GM23248 (cell line): ENCODE data around the gene ZSCAN18. TPM values are rescaled to one million over a fixed set of nuclear protein-coding genes. Genes with fewer than 3 reads are reported as not detected.

Experiments used
- DNase-seq: peaks from one replicate; pipeline ENCODE4 v3.0.0-alpha.2; 2015
- H2AFZ ChIP-seq: fragments of 200-600 bp; sonication (generic); 2 replicates; pipeline ENCODE4 v1.6.1; 2016; ENCODE audit warnings: antibody characterized with exemption
- H3F3A ChIP-seq: fragments of 200-600 bp; sonication (generic); 2 replicates; pipeline ENCODE4 v1.6.1; 2016; ENCODE audit warnings: mild to moderate bottlenecking, antibody characterized with exemption, mixed run types; ENCODE audit not compliant: insufficient read depth
- H3K27ac ChIP-seq: fragments of 200-600 bp; sonication (generic); 2 replicates; pipeline ENCODE4 v1.5.1; 2016; ENCODE audit warnings: mild to moderate bottlenecking
- H3K27me3 ChIP-seq: fragments of 200-600 bp; sonication (generic); replicated peaks from 2 replicates; pipeline ENCODE4 v1.6.1; 2016; ENCODE audit warnings: mild to moderate bottlenecking; ENCODE audit not compliant: insufficient read depth
- H3K36me3 ChIP-seq: fragments of 200-600 bp; sonication (generic); 2 replicates; pipeline ENCODE4 v1.6.1; 2016; ENCODE audit warnings: low read depth, mild to moderate bottlenecking
- H3K4me1 ChIP-seq: fragments of 200-600 bp; sonication (generic); 2 replicates; pipeline ENCODE4 v1.6.1; 2016; ENCODE audit warnings: mild to moderate bottlenecking; ENCODE audit not compliant: insufficient read depth
- H3K4me2 ChIP-seq: fragments of 200-600 bp; sonication (generic); one replicate; pipeline ENCODE4 v1.6.1; 2016; ENCODE audit warnings: mild to moderate bottlenecking; ENCODE audit not compliant: unreplicated experiment
- H3K4me3 ChIP-seq: fragments of 200-600 bp; sonication (generic); 2 replicates; pipeline ENCODE4 v1.5.1; 2016; ENCODE audit warnings: mild to moderate bottlenecking
- H3K79me2 ChIP-seq: fragments of 200-600 bp; sonication (generic); 2 replicates; pipeline ENCODE4 v1.6.1; 2016; ENCODE audit warnings: mild to moderate bottlenecking; ENCODE audit not compliant: insufficient read depth
- H3K9ac ChIP-seq: fragments of 200-600 bp; sonication (generic); 2 replicates; pipeline ENCODE4 v1.6.1; 2016; ENCODE audit warnings: mild to moderate bottlenecking
- H3K9me2 ChIP-seq: fragments of 200-600 bp; sonication (generic); 2 replicates; pipeline ENCODE4 v1.6.1; 2016; ENCODE audit warnings: mixed run types, mild to moderate bottlenecking, moderate library complexity; ENCODE audit not compliant: insufficient read depth
- H3K9me3 ChIP-seq: fragments of 200-600 bp; sonication (generic); one replicate; pipeline ENCODE4 v1.6.1; 2017; ENCODE audit warnings: low read depth
- H4K20me1 ChIP-seq: fragments of 200-600 bp; sonication (generic); 2 replicates; pipeline ENCODE4 v1.6.0; 2016; ENCODE audit not compliant: insufficient read depth
- EZH2 ChIP-seq: fragments of 200-600 bp; sonication (generic); IDR thresholded peaks from 2 replicates; pipeline ENCODE4 v1.6.1; 2018; ENCODE audit warnings: antibody characterized with exemption, mild to moderate bottlenecking; ENCODE audit not compliant: insufficient read depth, poor library complexity, severe bottlenecking
- EZH2phosphoT487 ChIP-seq: fragments of 200-600 bp; sonication (generic); IDR thresholded peaks from 2 replicates; pipeline ENCODE4 v1.6.1; 2018; ENCODE audit warnings: antibody characterized with exemption, moderate library complexity, mild to moderate bottlenecking, low read depth; ENCODE audit not compliant: insufficient read depth
- WGBS, 2 experiments: methylation state at CpG; one replicate each; pipeline ENCODE4 v1.1.6; 2015 to 2017; ENCODE audit warnings: low lambda C conversion rate in 2 of 2, low coverage in 1 of 2; ENCODE audit errors: missing lambda C conversion rate in 2 of 2; 5-methylcytosine and 5-hydroxymethylcytosine counted together
- in situ Hi-C: fragments of 300-500 bp; cut with MboI; formaldehyde crosslinking; loops from 2 replicates; pipeline ENCODE4 v1.15.0; 2020
- polyA plus RNA-seq: library from polyadenylated mRNA; unstranded; fragments of >200 nt; fragmentation: Nextera tagmentation; extraction: Ambion mirVana; gene quantifications from 2 replicates; pipeline ENCODE4 v1.2.1, GENCODE V29; 2016
- total RNA-seq: library from RNA; depleted of rRNA; stranded (reverse); fragments of >200 nt; shearing (Covaris generic); gene quantifications from 2 replicates; pipeline ENCODE4 v1.2.3, GENCODE V29; 2014

The ZSCAN18 gene
- total and polyA plus RNA-seq, 2 experiments from 2014 or later: 19.0 to 52.6 TPM

DNA sequence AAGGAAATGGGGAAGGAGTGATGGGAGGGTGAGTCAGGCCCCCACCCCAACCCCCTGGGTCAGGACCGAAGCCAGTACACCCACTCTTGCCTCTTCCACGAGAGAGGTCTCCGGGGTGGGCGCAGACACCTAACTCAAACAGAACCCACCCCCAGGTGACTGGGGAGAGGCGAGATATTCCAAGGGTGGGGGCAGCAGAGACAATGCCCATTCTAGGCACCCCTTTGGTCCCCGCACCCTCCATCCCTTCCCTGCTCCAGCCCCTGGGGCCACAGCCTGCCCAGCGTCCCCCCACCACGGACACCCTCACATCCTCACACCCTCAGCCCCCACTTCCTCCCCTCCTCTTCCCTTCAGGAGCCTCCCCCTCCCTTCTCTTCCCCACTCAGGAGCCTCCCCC is 682 bp downstream of the ZSCAN18 start:
- TF ChIP-seq EZH2phosphoT487 (no peak), EZH2 (no peak)
- H3K27ac ChIP-seq: no peak overlapping the region
- peak overlapping the region; percentile 97 for H3K9ac ChIP-seq
- H4K20me1 ChIP-seq: no peaks in the 10 kb centered on the region
- no peaks in the 10 kb centered on the region for H3K27me3 ChIP-seq
- no peak for DNase-seq
- 48 to 68% methylated on average over 5 to 8 of the region's 8 CpGs for WGBS, 2 experiments
- no peaks in the 10 kb centered on the region for H3K9me2 ChIP-seq
- H3K4me3 ChIP-seq: peak overlapping the region; percentile 83
- in situ Hi-C loops: no loop called here
- H2AFZ ChIP-seq: no peak overlapping the region
- no peaks in the 10 kb centered on the region for H3K36me3 ChIP-seq
- peaks cover 17% of the 10 kb centered on the region for H3K79me2 ChIP-seq
- no peaks in the 10 kb centered on the region for H3K9me3 ChIP-seq
- H3K4me1 ChIP-seq: no peaks in the 10 kb centered on the region
- peak overlapping the region; percentile 51 for H3K4me2 ChIP-seq
- H3F3A ChIP-seq: no peaks in the 10 kb centered on the region

DNA sequence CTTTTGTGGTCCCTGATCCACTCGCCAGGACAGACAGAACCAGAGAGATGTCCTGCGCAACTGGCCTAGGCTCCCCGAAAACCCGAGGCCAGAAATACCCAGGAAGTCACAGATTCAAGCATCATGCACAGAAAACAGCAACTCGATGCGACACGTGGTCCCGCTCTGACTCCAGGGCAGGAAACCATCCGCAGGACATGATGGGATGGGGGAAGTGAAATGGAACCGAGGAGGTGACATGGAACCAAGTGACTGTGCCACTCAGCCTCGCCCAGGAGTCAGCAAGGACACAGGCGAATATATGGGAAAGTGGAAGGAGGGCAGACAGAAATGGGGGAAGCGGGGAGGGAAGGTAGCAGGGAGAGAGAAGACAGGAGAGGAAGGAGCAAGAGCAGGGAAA is 1.1 kb downstream of the ZSCAN18 start:
- Histone ChIP-seq H3K79me2 (peaks cover 17% of the 10 kb centered on the region), H3K27me3 (no peaks in the 10 kb centered on the region), H3K4me3 (no peak overlapping the region), H3K4me2 (no peak overlapping the region), H4K20me1 (no peaks in the 10 kb centered on the region), H3K27ac (no peak overlapping the region), H3K9me3 (no peaks in the 10 kb centered on the region), H3K36me3 (no peaks in the 10 kb centered on the region), H3K9ac (no peak overlapping the region; the same call in 1 of the 2 replicates), H3F3A (no peaks in the 10 kb centered on the region), H3K4me1 (no peaks in the 10 kb centered on the region), H2AFZ (no peak overlapping the region), H3K9me2 (no peaks in the 10 kb centered on the region)
- TF ChIP-seq EZH2phosphoT487: no peak
- TF ChIP-seq EZH2: no peak
- in situ Hi-C loops: no loop called here
- DNase-seq: no peak
- 77 to 83% methylated on average over 13 of the region's 13 CpGs for WGBS, 2 experiments

- Histone ChIP-seq H2AFZ (no peak overlapping the region), H3K36me3 (no peaks in the 10 kb centered on the region), H3K27ac (no peak overlapping the region), H3K9ac (no peak overlapping the region), H3K4me3 (no peak overlapping the region), H3K9me2 (no peaks in the 10 kb centered on the region), H4K20me1 (no peaks in the 10 kb centered on the region), H3K79me2 (peaks cover 17% of the 10 kb centered on the region), H3K27me3 (no peaks in the 10 kb centered on the region), H3F3A (no peaks in the 10 kb centered on the region), H3K4me2 (no peak overlapping the region), H3K9me3 (no peaks in the 10 kb centered on the region), H3K4me1 (no peaks in the 10 kb centered on the region)
- in situ Hi-C loops: no loop called here
- WGBS, 2 experiments: 90 to 92% methylated on average over 10 of the region's 10 CpGs
- DNase-seq: no peak
- no peak for TF ChIP-seq EZH2phosphoT487
- TF ChIP-seq EZH2: no peak
Observed at GRCh38 chr19:58095328-58095727, 2.7 kb downstream of the ZSCAN18 start.

- Histone ChIP-seq H3K9me3 (no peaks in the 10 kb centered on the region), H3K4me1 (no peaks in the 10 kb centered on the region), H3K4me2 (no peak overlapping the region), H3F3A (no peaks in the 10 kb centered on the region), H3K4me3 (no peak overlapping the region), H3K9me2 (no peaks in the 10 kb centered on the region), H3K27me3 (no peaks in the 10 kb centered on the region), H2AFZ (no peak overlapping the region), H3K79me2 (peaks cover 17% of the 10 kb centered on the region), H3K9ac (no peak overlapping the region), H4K20me1 (no peaks in the 10 kb centered on the region), H3K27ac (no peak overlapping the region), H3K36me3 (no peaks in the 10 kb centered on the region)
- TF ChIP-seq EZH2 (no peak), EZH2phosphoT487 (no peak)
- in situ Hi-C loops: no loop called here
- DNase-seq: no peak
- WGBS, 2 experiments: 81 to 88% methylated on average over 7 of the region's 7 CpGs
Observed at GRCh38 chr19:58093071-58093470, 5.0 kb downstream of the ZSCAN18 start.
